Ovary (tissue), 9 donors: ENCODE results near the gene MACO1. TPM values are rescaled to one million over a fixed set of nuclear protein-coding genes. Genes with fewer than 3 reads are reported as not detected.

Experiments
- DNase-seq, 5 donors: peaks; one replicate each; pipeline ENCODE4 v3.0.0-alpha.2; 2019 to 2020
- H3K27ac ChIP-seq, 2 donors: fragments of 200-600 bp; one replicate each; pipeline versions ENCODE4 v1.5.1 to v1.8.0; 2019 to 2022
- H3K27me3 ChIP-seq: fragments of 200-600 bp; one replicate; pipeline ENCODE4 v1.8.0; 2022
- H3K36me3 ChIP-seq: fragments of 200-600 bp; sonication (generic); one replicate; pipeline ENCODE4 v1.5.1; 2019
- H3K4me1 ChIP-seq: one replicate; pipeline ENCODE4 v1.8.1; 2013; ENCODE audit warnings: mild to moderate bottlenecking, moderate library complexity; ENCODE audit not compliant: insufficient read depth
- H3K4me3 ChIP-seq: fragments of 200-600 bp; sonication (generic); one replicate; pipeline ENCODE4 v1.5.1; 2017
- H3K9me3 ChIP-seq, 2 donors: fragments of 200-600 bp in 1 of 2; sonication (generic) in 1 of 2; one replicate each; pipeline versions ENCODE4 v1.5.1 to v1.8.1; 2013 to 2019; ENCODE audit warnings: mild to moderate bottlenecking in 1 of 2, moderate library complexity in 1 of 2
- CTCF ChIP-seq, 3 donors: fragments of 450-650 bp in 2 of 3; fragments of 200-600 bp in 1 of 3; IDR thresholded peaks; one replicate each; pipeline versions ENCODE4 v1.5.1 to v1.8.0; 2016 to 2022; ENCODE audit warnings: antibody characterized with exemption in 3 of 3, mild to moderate bottlenecking in 1 of 3
- EP300 ChIP-seq: sonication (generic); formaldehyde crosslinking; IDR thresholded peaks from one replicate; pipeline ENCODE4 v1.6.1; 2017; ENCODE audit warnings: antibody characterized with exemption
- POLR2A ChIP-seq: fragments of 450-650 bp; IDR thresholded peaks from one replicate; pipeline ENCODE4 v1.6.1; 2017; ENCODE audit warnings: antibody characterized with exemption, mild to moderate bottlenecking, moderate library complexity
- WGBS, 3 donors: extraction: QIAGEN DNeasy Blood & Tissue Kit in 1 of 3; methylation state at CpG; one replicate each; pipeline versions ENCODE4 v1.1.5 to v1.1.7; 2013 to 2017; 5-methylcytosine and 5-hydroxymethylcytosine counted together
- intact Hi-C, 4 donors: fragments of 100-400 bp; cut with DNase I; formaldehyde crosslinking; loops; one replicate each; pipeline versions ENCODE4 v1.11.0 to v1.15.1; 2022 to 2023
- polyA plus RNA-seq, 2 donors: library from polyadenylated mRNA; stranded (reverse); fragments of 200-250 nt in 1 of 2; fragments of 350-450 nt in 1 of 2; fragmentation: Illumina TruSeq in 1 of 2; extraction: RNeasy Lipid Tissue Mini Kit (QIAGEN cat#74804) in 1 of 2; gene quantifications; one replicate each; pipeline ENCODE4 v1.2.3, GENCODE V29; 2013 to 2014
- total RNA-seq, 7 donors: library from RNA; depleted of rRNA in 2 of 7; stranded (reverse); fragments of >200 nt in 2 of 7; fragmentation: NEBNext Ultra II Directional in 3 of 7; extraction: Animal tissue kit (Norgen Biotek cat#: 25700) in 3 of 7; gene quantifications; one replicate each; pipeline versions ENCODE4 v1.1.0 to v1.2.4, GENCODE V29; 2016 to 2023
- donor health status: DM: no; HTN: no; CAD: no; lungs with moderate emphysema.
- donor health status: DM: no; HTN: no; CAD: no.
- donor health status: Bipolar disorder and iron deficiency.
- donor health status: DM: yes; HTN: yes; CAD: no.
- donor health status: DM: no; HTN: no; CAD: no.
- donor health status: DM: yes; HTN: yes; CAD: no.

The MACO1 gene
- total and polyA plus RNA-seq, 9 donors: 14.1 to 30.4 (median 23.4) TPM

GRCh38 chr1:25548601-25549000 lies 117.9 kb downstream of the MACO1 start:
- intact Hi-C loops: loop anchor here in 1 of 4 donors (10.0 kb wide), 1 partner anchor 304 kb away; the partner anchor contains the start of gene RSRP1
- Histone ChIP-seq H3K27ac (no peak overlapping the region), H3K9me3 (no peaks in the 10 kb centered on the region), H3K4me3 (no peak overlapping the region), H3K27me3 (no peaks in the 10 kb centered on the region), H3K36me3 (no peaks in the 10 kb centered on the region), H3K4me1 (peaks cover 28% of the 10 kb centered on the region)
- WGBS, 3 donors: 89 to 91% (median 90%) methylated on average over 4 of the region's 4 CpGs
- DNase-seq: no peak
- TF ChIP-seq POLR2A (no peak), EP300 (no peak), CTCF (IDR thresholded peaks at IDR 0.05) (no peak)

GRCh38 chr1:25549273-25550154 lies 118.8 kb downstream of the MACO1 start:
- no peak overlapping the region for H3K27ac ChIP-seq
- H3K4me3 ChIP-seq: no peak overlapping the region
- intact Hi-C loops: loop anchor here in 1 of 4 donors (10.0 kb wide), 1 partner anchor 305 kb away; the partner anchor contains the start of gene RSRP1
- WGBS, 3 donors: 57 to 71% (median 60%) methylated on average over 19 of the region's 19 CpGs
- peaks cover 33% of the 10 kb centered on the region for H3K4me1 ChIP-seq
- DNase-seq: no peak
- TF ChIP-seq POLR2A (no peak), EP300 (no peak), CTCF (IDR thresholded peaks at IDR 0.05) (no peak)
- no peaks in the 10 kb centered on the region for H3K9me3 ChIP-seq
- H3K36me3 ChIP-seq: no peaks in the 10 kb centered on the region
- H3K27me3 ChIP-seq: no peaks in the 10 kb centered on the region

Other genes with a start within 250 kb of the MACO1 start
- 100 to 1,000 TPM in 1 of 7 donors, 10 to 100 TPM in 6; 38.2 to 106 (median 64.5) TPM for gene SYF2, start 198.4 kb upstream of the MACO1 start, total RNA-seq
- 100 to 1,000 TPM; 122 to 141 TPM for gene SYF2, start 198.4 kb upstream of the MACO1 start, polyA plus RNA-seq
- 100 to 1,000 TPM in 2 of 7 donors, 10 to 100 TPM in 5; 52.1 to 138 (median 82.1) TPM for gene RSRP1, start 183.4 kb upstream of the MACO1 start, total RNA-seq
- gene RSRP1, start 183.4 kb upstream of the MACO1 start, polyA plus RNA-seq: 100 to 1,000 TPM in 1 of 2 donors, 10 to 100 TPM in 1; 70.0 to 131 TPM
- gene RHD, start 158.4 kb upstream of the MACO1 start, total RNA-seq: not detected
- not detected for gene RHD, start 158.4 kb upstream of the MACO1 start, polyA plus RNA-seq
- 10 to 100 TPM; 50.0 to 74.9 (median 53.9) TPM for gene TMEM50A, start 92.6 kb upstream of the MACO1 start, total RNA-seq
- gene TMEM50A, start 92.6 kb upstream of the MACO1 start, polyA plus RNA-seq: 100 to 1,000 TPM in 1 of 2 donors, 10 to 100 TPM in 1; 61.2 to 140 TPM
- gene RHCE, start 10.1 kb upstream of the MACO1 start, total RNA-seq: under 1 TPM in 6 of 7 donors, not detected in 1; 0.27 to 0.83 (median 0.53) TPM
- gene RHCE, start 10.1 kb upstream of the MACO1 start, polyA plus RNA-seq: under 1 TPM; 0.21 to 0.62 TPM
- gene LDLRAP1, start 112.7 kb downstream of the MACO1 start, total RNA-seq: 10 to 100 TPM in 6 of 7 donors, 1 to 10 TPM in 1; 9.3 to 17.4 (median 13.7) TPM
- gene LDLRAP1, start 112.7 kb downstream of the MACO1 start, polyA plus RNA-seq: 10 to 100 TPM in 1 of 2 donors, 1 to 10 TPM in 1; 9.1 to 12.2 TPM
- 10 to 100 TPM; 18.0 to 59.2 (median 41.0) TPM for gene MAN1C1, start 185.9 kb downstream of the MACO1 start, total RNA-seq
- 10 to 100 TPM; 25.0 to 28.2 TPM for gene MAN1C1, start 185.9 kb downstream of the MACO1 start, polyA plus RNA-seq